ENCODE data around the gene SETBP1. TPM values are rescaled to one million over a fixed set of nuclear protein-coding genes. Genes with fewer than 3 reads are reported as not detected.

Gene SETBP1
- total and polyA plus RNA-seq, 4 donors = 1.3 to 85.0 (median 24.1) TPM

GRCh38 chr18:44673256-44673880, 7.3 kb upstream of the SETBP1 start:
- Histone ChIP-seq H3K27me3 (ENCODE audit: control insufficient read depth in 1 of 2, insufficient read depth in 2 of 2, low read length in 1 of 2) (no peaks in the 10 kb centered on the region), H3K9me3 (ENCODE audit: control insufficient read depth, low read length) (no peaks in the 10 kb centered on the region), H3K27ac (ENCODE audit: low read depth in 1 of 2, low read length in 2 of 2) (no peak overlapping the region), H3K4me1 (ENCODE audit: control insufficient read depth in 1 of 2, insufficient read depth in 2 of 2, low read length in 2 of 2) (no peaks in the 10 kb centered on the region), H3K36me3 (ENCODE audit: control insufficient read depth in 1 of 2, insufficient read depth in 2 of 2, low read length in 1 of 2) (no peaks in the 10 kb centered on the region), H3K4me3 (ENCODE audit: low read length in 2 of 2) (no peak overlapping the region)
- intact Hi-C loops (cut with DNase I) = loop anchor here in 1 of 2 donors (10.0 kb wide), 1 partner anchor 541 kb away; no protein-coding TSS in a partner anchor
- no peak for DNase-seq
- 58 to 61% methylated on average over 3 of the region's 3 CpGs for WGBS, 2 donors
- ATAC-seq (ENCODE audit: low FRiP score) = no peak

DNA sequence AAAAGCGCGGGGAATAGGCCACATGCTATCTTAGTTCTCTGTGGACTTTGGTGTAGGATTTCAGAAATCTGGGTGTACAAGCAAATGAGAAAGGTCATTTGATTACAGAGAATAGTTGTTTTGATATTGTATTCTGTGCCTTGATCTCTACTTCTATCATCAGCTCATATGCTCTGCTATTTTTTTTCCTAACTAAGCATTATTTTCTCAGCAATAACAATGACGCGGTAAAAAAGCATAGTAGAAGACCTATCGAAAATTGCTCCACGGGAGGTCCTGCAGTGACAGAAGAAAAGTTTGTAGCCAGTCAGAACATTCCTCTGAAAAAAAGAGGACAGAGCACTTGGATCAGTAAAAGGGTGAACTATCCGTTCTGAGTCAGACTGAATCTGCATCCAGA, 2.8 kb upstream of the SETBP1 start:
- H3K4me1 ChIP-seq (ENCODE audit: control insufficient read depth in 1 of 2, insufficient read depth in 2 of 2, low read length in 2 of 2) = peaks cover 0 to 3% of the 10 kb centered on the region in 2 donors
- WGBS, 2 donors = 90 to 93% methylated on average over 7 of the region's 7 CpGs
- no peak for ATAC-seq (ENCODE audit: low FRiP score)
- no peaks in the 10 kb centered on the region for H3K36me3 ChIP-seq (ENCODE audit: control insufficient read depth in 1 of 2, insufficient read depth in 2 of 2, low read length in 1 of 2)
- H3K4me3 ChIP-seq (ENCODE audit: low read length in 2 of 2) = no peak overlapping the region
- H3K27me3 ChIP-seq (ENCODE audit: control insufficient read depth in 1 of 2, insufficient read depth in 2 of 2, low read length in 1 of 2) = no peaks in the 10 kb centered on the region
- intact Hi-C loops (cut with DNase I) = loop anchor here (5.0 to 10.0 kb wide), 5 partner anchors 81 to 546 kb away; no protein-coding TSS in a partner anchor
- H3K9me3 ChIP-seq (ENCODE audit: control insufficient read depth, low read length) = no peaks in the 10 kb centered on the region
- no peak overlapping the region for H3K27ac ChIP-seq (ENCODE audit: low read depth in 1 of 2, low read length in 2 of 2)
- no peak for DNase-seq

DNA sequence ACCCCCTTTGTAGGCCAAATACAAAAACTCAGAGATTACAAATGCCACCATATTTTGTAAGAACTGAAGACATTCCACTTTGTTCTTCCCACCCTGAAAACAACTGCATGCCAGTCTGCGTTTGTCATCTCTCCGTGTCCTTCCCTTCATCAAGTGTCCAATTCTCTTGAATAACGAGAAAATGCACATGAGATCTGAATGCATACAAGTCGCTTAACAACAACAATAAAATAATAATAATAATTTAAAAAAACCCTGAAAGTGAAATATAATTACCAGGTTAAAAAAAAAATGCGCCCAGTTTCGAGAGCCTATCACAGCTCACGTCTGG, 2.0 kb upstream of the SETBP1 start:
- no peaks in the 10 kb centered on the region for H3K36me3 ChIP-seq (ENCODE audit: control insufficient read depth in 1 of 2, insufficient read depth in 2 of 2, low read length in 1 of 2)
- no peaks in the 10 kb centered on the region for H3K27me3 ChIP-seq (ENCODE audit: control insufficient read depth in 1 of 2, insufficient read depth in 2 of 2, low read length in 1 of 2)
- H3K27ac ChIP-seq (ENCODE audit: low read depth in 1 of 2, low read length in 2 of 2) = no peak overlapping the region
- H3K4me3 ChIP-seq (ENCODE audit: low read length in 2 of 2) = no peak overlapping the region
- peaks cover 0 to 3% of the 10 kb centered on the region in 2 donors for H3K4me1 ChIP-seq (ENCODE audit: control insufficient read depth in 1 of 2, insufficient read depth in 2 of 2, low read length in 2 of 2)
- WGBS, 2 donors = 7 to 9% methylated on average over 7 of the region's 7 CpGs
- no peak for ATAC-seq (ENCODE audit: low FRiP score)
- H3K9me3 ChIP-seq (ENCODE audit: control insufficient read depth, low read length) = no peaks in the 10 kb centered on the region
- intact Hi-C loops (cut with DNase I) = loop anchor here (5.0 to 10.0 kb wide), 5 partner anchors 81 to 546 kb away; no protein-coding TSS in a partner anchor
- no peak for DNase-seq

GRCh38 chr18:44679056-44679913, 1.4 kb upstream of the SETBP1 start:
- ATAC-seq (ENCODE audit: low FRiP score) (peak; percentile 94), DNase-seq (peak; percentile 92 to 93)
- Histone ChIP-seq H3K9me3 (ENCODE audit: control insufficient read depth, low read length) (no peaks in the 10 kb centered on the region), H3K36me3 (ENCODE audit: control insufficient read depth in 1 of 2, insufficient read depth in 2 of 2, low read length in 1 of 2) (no peaks in the 10 kb centered on the region), H3K27me3 (ENCODE audit: control insufficient read depth in 1 of 2, insufficient read depth in 2 of 2, low read length in 1 of 2) (no peaks in the 10 kb centered on the region), H3K4me3 (ENCODE audit: low read length in 2 of 2) (peak overlapping the region; percentile 91 to 98), H3K4me1 (ENCODE audit: control insufficient read depth in 1 of 2, insufficient read depth in 2 of 2, low read length in 2 of 2) (peaks cover 0 to 3% of the 10 kb centered on the region in 2 donors), H3K27ac (ENCODE audit: low read depth in 1 of 2, low read length in 2 of 2) (peak overlapping the region; percentile 78 to 99)
- intact Hi-C loops (cut with DNase I) = loop anchor here (5.0 to 10.0 kb wide), 5 partner anchors 82 to 547 kb away; no protein-coding TSS in a partner anchor
- WGBS, 2 donors = 0% methylated on average over 52 to 102 of the region's 102 CpGs

- peak overlapping the region; percentile 31 to 92 for H3K27ac ChIP-seq (ENCODE audit: low read depth in 1 of 2, low read length in 2 of 2)
- WGBS, 2 donors = 0% methylated on average over 11 to 41 of the region's 41 CpGs
- peak; percentile 63 to 87 for DNase-seq
- ATAC-seq (ENCODE audit: low FRiP score) = no peak
- intact Hi-C loops (cut with DNase I) = loop anchor here (5.0 to 10.0 kb wide), 12 partner anchors 62 to 565 kb away; no protein-coding TSS in a partner anchor
- H3K27me3 ChIP-seq (ENCODE audit: control insufficient read depth in 1 of 2, insufficient read depth in 2 of 2, low read length in 1 of 2) = no peaks in the 10 kb centered on the region
- H3K4me1 ChIP-seq (ENCODE audit: control insufficient read depth in 1 of 2, insufficient read depth in 2 of 2, low read length in 2 of 2) = peaks cover 0 to 3% of the 10 kb centered on the region in 2 donors
- H3K9me3 ChIP-seq (ENCODE audit: control insufficient read depth, low read length) = no peaks in the 10 kb centered on the region
- no peaks in the 10 kb centered on the region for H3K36me3 ChIP-seq (ENCODE audit: control insufficient read depth in 1 of 2, insufficient read depth in 2 of 2, low read length in 1 of 2)
- H3K4me3 ChIP-seq (ENCODE audit: low read length in 2 of 2) = peak overlapping the region; percentile 81 to 97
Measured at GRCh38 chr18:44679914-44680272, 795 bp upstream of the SETBP1 start.

DNA sequence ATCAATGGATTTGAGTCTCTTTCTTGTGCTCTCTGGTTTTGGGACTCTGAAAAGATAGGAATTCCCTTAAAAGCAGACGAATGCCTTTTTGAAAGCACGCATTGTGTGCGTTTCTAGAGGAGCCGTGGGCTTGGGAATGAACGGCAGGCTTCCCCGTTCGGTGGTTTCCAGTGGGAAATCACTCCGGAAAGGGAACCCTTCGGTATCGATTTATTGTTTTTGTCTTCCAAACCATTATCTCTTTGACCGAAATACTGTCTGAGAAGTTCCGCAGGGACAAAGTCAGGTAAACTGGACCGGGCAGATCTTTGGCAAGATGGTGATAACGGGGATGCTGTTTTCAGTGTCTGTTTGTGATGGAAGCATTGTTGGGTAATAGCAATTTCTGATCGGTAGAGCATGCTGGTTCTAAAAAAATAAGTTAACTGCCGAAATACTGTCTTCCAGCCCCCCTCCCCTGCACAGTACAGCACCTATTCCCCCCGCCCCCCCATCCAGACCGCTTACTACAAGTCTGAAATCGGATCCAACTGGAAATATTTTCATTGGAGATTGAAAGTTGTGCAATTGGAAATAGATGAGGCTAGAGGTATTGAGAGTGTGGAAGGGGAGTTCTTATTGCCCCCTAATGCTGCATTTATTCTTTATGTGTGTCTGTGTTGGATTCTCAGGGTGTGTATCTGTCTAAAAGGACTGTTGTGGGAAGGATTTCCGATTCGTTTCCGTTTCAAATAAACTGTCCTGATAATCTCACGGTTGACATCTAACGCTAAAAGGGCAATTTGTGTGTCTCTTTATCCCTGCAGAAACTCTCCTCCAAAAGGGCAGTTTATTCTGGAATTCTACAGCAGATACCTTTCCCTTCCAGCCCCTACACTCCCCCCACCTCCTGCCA, 635 bp downstream of the SETBP1 start:
- Histone ChIP-seq H3K4me1 (ENCODE audit: control insufficient read depth in 1 of 2, insufficient read depth in 2 of 2, low read length in 2 of 2) (peaks cover 0 to 3% of the 10 kb centered on the region in 2 donors), H3K27ac (ENCODE audit: low read depth in 1 of 2, low read length in 2 of 2) (peak overlapping the region; percentile 31 to 73), H3K36me3 (ENCODE audit: control insufficient read depth in 1 of 2, insufficient read depth in 2 of 2, low read length in 1 of 2) (no peaks in the 10 kb centered on the region), H3K4me3 (ENCODE audit: low read length in 2 of 2) (peak overlapping the region; percentile 81 to 97), H3K9me3 (ENCODE audit: control insufficient read depth, low read length) (no peaks in the 10 kb centered on the region), H3K27me3 (ENCODE audit: control insufficient read depth in 1 of 2, insufficient read depth in 2 of 2, low read length in 1 of 2) (no peaks in the 10 kb centered on the region)
- 3% methylated on average over 24 of the region's 24 CpGs for WGBS, 2 donors
- ATAC-seq (ENCODE audit: low FRiP score) = no peak
- intact Hi-C loops (cut with DNase I) = loop anchor here (5.0 to 10.0 kb wide), 8 partner anchors 61 to 563 kb away; no protein-coding TSS in a partner anchor
- no peak for DNase-seq

DNA sequence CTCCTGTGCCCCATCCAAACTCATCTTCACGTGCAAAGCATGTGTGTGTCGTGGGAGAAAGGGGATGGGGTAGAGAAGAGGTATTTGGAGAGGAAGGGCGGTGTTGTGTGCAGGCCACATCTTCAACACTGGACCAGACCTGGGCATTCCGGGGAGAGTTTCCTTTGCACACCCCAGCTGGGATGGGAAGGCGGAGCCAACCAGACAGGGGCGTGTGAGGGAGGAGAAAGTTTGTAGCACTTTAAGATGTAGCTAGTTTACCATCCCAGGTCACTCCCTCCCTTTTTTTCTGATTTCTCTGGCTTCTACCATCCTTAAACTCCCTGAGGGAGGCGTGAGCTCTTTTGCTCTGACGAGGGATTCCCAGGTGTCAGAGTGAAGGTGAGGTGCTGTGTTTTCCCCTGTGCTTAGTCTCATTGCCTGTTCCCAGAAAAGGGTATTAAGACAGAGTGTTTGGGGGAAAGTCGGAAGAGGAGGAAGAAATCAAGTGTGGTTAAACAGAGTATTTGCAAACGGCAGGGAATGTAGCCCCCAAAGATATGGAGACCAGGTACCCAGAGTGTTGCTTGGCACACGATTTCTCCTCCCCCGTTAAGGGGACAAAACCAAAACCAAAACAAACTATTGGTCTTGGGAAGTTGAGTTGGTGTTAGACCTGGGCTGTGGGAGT, 1.6 kb downstream of the SETBP1 start:
- H3K4me1 ChIP-seq (ENCODE audit: control insufficient read depth in 1 of 2, insufficient read depth in 2 of 2, low read length in 2 of 2) = peaks cover 0 to 3% of the 10 kb centered on the region in 2 donors
- ATAC-seq (ENCODE audit: low FRiP score) (no peak), DNase-seq (peak; percentile 59 to 75)
- peak overlapping the region; percentile 15 to 52 for H3K27ac ChIP-seq (ENCODE audit: low read depth in 1 of 2, low read length in 2 of 2)
- H3K36me3 ChIP-seq (ENCODE audit: control insufficient read depth in 1 of 2, insufficient read depth in 2 of 2, low read length in 1 of 2) = no peaks in the 10 kb centered on the region
- intact Hi-C loops (cut with DNase I) = loop anchor here (5.0 to 10.0 kb wide), 8 partner anchors 60 to 562 kb away; no protein-coding TSS in a partner anchor
- H3K4me3 ChIP-seq (ENCODE audit: low read length in 2 of 2) = peak overlapping the region in 1 of 2 donors; percentile 81
- H3K9me3 ChIP-seq (ENCODE audit: control insufficient read depth, low read length) = no peaks in the 10 kb centered on the region
- 35 to 38% methylated on average over 12 of the region's 12 CpGs for WGBS, 2 donors
- no peaks in the 10 kb centered on the region for H3K27me3 ChIP-seq (ENCODE audit: control insufficient read depth in 1 of 2, insufficient read depth in 2 of 2, low read length in 1 of 2)

DNA sequence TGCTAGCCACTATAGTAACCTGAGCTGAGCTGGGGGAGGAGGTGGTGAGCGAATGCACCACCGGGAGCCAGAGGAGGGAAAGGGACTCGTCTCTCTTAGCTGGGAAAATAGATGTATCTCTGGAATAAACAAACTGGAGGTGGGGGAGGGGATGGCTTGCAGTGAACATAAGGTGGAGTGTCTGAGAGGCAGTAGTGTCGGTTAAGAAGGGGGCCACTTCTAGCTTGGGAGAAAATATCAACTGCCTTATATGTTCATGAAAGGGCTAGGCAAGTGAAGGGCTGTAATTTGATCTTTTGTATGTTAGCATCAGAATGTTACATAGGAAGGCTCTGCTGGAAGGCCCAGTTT, 2.2 kb downstream of the SETBP1 start:
- Histone ChIP-seq H3K4me3 (ENCODE audit: low read length in 2 of 2) (peak overlapping the region in 1 of 2 donors; percentile 29), H3K4me1 (ENCODE audit: control insufficient read depth in 1 of 2, insufficient read depth in 2 of 2, low read length in 2 of 2) (peaks cover 0 to 3% of the 10 kb centered on the region in 2 donors), H3K9me3 (ENCODE audit: control insufficient read depth, low read length) (no peaks in the 10 kb centered on the region), H3K36me3 (ENCODE audit: control insufficient read depth in 1 of 2, insufficient read depth in 2 of 2, low read length in 1 of 2) (no peaks in the 10 kb centered on the region), H3K27me3 (ENCODE audit: control insufficient read depth in 1 of 2, insufficient read depth in 2 of 2, low read length in 1 of 2) (no peaks in the 10 kb centered on the region), H3K27ac (ENCODE audit: low read depth in 1 of 2, low read length in 2 of 2) (peak overlapping the region; percentile 51 to 52)
- intact Hi-C loops (cut with DNase I) = loop anchor here (5.0 to 10.0 kb wide), 8 partner anchors 59 to 562 kb away; no protein-coding TSS in a partner anchor
- DNase-seq = no peak
- ATAC-seq (ENCODE audit: low FRiP score) = no peak
- 15 to 24% methylated on average over 4 of the region's 4 CpGs for WGBS, 2 donors
